Stromal cell of bone marrow (primary cell): Measurements from ENCODE around the gene GCFC2.
"Not testable (repeated sequence)": the region's sequence is repeated elsewhere in the genome, so short reads cannot be mapped to it uniquely, and the experiment has no call there.

Experiments used
- DNase-seq: peaks from one replicate; pipeline ENCODE4 v3.0.0-alpha.2; 2012; ENCODE audit warnings: low read depth

GCFC2 gene

GRCh38 chr2:75710577-75711253 is at the start of gene GCFC2:
GCFC2 (minus strand) TSS chr2:75710915; CDS start chr2:75710855, 60 bp downstream.
- DNase-seq = peak; percentile 76

DNA sequence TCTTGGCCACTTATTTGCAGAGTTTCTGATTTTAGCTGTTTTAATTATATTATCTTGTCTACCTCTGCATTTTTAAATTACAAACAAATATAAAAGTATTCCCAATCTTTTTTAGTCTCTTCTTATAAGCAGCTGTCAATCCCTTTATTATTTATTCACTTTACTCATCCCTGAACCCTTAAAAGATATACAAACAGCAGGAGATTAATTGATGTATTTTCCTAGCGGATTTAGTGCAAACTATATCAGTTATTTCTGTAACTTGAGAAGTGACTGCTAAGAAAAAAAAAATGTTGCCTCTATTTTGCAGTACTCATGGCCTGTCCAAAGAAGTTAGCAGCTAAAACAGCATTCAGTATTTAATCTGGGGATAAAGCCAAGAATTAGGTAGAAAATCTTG is 42.1 kb upstream of the GCFC2 start:
- no peak for DNase-seq

DNA sequence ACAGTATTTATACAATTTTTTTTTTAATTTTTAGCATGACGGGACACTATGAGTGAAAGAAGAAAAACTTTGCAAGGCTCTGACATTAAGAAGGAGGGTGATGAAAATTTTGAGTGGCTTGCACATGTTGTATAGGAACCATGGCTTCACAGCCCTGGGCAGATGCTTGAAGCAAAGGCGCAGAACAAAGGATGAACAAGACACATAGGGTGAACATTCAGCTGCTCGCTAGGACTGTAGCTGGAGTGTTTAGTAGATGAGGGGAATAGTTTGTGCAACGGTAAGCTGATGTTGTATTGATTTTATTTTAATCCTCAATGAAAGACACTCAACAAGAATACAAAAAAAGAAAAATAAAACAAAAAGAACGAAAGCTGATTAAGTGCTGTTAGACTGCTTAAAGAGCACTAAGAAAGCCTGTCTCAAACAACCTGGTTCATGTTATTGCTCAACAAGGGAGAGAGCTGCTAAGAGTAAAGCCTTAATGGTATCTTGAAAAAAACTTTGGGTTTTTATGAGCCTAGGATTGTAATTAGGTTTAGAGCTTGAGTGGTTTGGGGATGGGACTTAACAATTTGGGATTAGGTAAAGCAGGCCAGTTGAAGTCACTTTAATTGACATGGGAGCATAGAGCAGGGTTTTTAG is 41.2 kb upstream of the GCFC2 start:
- DNase-seq = no peak

GRCh38 chr2:75751360-75751759 is 40.6 kb upstream of the GCFC2 start:
- DNase-seq = no peak

- no peak for DNase-seq
Measured at GRCh38 chr2:75737961-75738360, 27.2 kb upstream of the GCFC2 start.

GRCh38 chr2:75736276-75736675 is 25.6 kb upstream of the GCFC2 start:
- no peak for DNase-seq

- DNase-seq = no peak
Measured at GRCh38 chr2:75729861-75730260, 19.1 kb upstream of the GCFC2 start.

DNA sequence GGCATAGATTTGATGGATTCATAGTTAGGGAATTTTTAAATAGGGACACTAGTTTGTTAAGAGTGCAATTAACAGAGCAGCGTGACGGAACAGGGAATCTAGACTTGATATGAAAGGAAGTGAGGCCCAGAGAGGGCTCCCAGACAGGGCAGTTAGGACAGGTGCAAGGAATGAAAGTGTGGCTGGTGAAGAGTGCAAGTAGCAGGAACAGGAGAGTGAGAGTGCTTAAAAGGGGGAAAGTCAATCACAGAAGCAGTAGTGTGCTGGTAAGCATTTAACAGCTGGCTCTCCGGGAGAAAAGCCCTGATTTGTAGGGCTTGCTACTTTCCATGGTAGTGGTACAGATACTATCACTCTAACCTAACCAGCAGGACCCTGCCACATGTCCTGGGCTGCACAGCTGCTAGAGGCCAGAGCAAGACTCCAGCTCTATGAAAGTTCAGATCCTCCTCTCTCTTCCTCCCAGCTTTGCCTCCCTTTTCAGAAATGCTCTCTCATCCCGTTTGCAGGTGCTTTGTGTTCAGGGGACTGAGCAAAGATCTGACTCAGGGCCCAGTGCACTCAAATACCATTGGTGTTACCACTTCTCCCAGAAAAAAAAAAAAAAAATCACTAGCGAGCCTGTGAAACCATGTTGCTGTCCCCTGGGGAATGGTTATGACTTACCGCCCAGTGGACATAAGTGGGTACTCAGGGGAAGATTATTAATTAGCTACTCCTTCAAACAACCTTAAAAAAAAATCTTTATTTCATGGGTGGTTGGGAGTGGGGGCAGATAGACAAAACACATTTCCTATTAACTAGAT is 18.1 kb upstream of the GCFC2 start:
- DNase-seq = no peak

- DNase-seq = no peak
Measured at GRCh38 chr2:75722687-75723086, 12.0 kb upstream of the GCFC2 start.

- no peak for DNase-seq
Measured at GRCh38 chr2:75720525-75720924, 9.8 kb upstream of the GCFC2 start.

DNA sequence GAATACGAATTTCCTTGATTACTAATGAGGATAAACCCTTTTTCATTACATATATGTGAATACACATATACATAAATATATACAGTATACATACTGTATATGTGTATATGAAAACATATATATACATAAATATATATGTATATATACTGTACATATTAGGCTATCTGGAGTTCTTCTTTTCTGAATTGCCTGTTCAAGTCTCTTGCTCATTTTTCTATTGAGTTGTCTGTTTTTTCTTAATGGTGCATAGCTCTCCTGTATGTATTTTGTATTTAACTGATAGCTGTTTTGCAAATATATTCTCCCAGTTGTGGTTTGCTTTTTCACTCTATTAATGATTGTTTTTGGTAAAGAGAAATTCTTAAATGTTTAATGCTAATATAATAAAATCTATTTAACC is 8.9 kb upstream of the GCFC2 start:
- DNase-seq = no peak

DNA sequence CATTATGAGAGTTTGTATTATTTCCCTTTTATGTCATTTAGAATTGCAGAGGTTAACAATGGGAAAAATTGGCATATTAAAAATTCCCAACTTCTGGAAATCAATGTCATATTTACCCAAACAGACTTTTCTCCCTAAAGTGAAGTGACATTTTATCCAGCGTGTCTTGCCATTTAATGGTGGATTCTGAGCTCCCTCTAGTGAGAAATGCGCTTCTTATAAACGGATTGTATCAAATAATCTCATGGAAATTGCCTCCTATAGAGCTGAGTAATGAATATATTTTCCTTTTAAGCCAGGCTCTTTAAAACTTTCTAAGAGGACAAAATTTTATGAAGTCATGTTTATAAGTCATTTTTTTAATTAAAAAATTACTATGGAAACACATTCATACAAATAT is 5.7 kb upstream of the GCFC2 start:
- no peak for DNase-seq

DNA sequence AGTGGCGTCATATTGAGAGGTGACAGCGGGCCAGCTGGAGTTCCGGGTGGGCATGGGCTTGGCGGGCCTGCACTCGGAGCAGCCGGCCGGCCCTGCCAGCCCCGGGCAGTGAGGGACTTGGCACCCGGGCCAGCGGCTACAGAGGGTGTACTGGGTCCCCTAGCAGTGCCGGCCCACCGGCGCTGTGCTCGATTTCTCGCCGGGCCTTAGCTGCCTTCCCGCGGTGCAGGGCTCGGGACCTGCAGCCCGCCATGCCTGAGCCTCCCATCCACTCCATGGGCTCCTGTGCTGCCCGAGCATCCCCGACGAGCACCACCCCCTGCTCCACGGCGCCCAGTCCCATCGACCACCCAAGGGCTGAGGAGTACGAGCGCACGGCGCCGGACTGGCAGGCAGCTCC is 875 bp upstream of the GCFC2 start:
- not testable (repeated sequence) for DNase-seq

DNA sequence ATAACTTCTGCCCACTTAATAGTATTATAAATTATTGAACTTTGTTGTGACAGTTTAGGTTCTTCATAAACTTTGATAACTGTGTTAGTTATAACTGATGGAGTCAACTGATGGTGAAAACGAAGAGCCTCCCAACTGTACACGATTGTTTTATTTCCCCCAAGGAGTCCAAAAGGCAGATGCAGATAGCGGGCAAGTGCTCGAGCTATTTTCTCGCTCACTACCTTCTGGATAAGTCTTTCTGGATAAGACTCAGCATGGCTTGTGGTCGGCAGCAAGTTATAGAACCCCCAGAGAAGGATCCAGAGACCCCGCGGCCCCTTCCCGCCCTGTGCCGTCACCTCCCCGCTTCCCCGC is 517 bp downstream of the GCFC2 start:
- DNase-seq = no peak

DNA sequence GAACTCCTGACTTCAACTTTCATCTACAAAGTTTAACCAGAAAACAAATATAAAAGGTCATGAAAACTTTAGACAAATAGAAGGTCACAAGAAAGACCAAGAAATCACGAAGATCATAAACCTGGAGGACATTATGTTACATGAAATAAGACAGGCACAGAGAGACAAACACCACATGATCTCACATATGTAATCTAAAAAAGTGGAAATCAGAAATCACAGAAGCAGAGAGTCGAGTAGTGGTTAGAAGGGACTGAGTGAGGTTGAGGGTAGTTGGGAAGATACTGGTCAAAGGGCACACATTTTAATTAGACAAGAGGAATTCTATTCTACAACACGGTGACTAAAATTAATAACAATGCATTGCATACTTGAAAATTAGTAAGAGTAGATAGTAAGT is 1.4 kb downstream of the GCFC2 start:
- DNase-seq = no peak

- no peak for DNase-seq
Measured at GRCh38 chr2:75707901-75708300, 2.8 kb downstream of the GCFC2 start.

- no peak for DNase-seq
Measured at GRCh38 chr2:75705921-75706320, 4.8 kb downstream of the GCFC2 start.

DNA sequence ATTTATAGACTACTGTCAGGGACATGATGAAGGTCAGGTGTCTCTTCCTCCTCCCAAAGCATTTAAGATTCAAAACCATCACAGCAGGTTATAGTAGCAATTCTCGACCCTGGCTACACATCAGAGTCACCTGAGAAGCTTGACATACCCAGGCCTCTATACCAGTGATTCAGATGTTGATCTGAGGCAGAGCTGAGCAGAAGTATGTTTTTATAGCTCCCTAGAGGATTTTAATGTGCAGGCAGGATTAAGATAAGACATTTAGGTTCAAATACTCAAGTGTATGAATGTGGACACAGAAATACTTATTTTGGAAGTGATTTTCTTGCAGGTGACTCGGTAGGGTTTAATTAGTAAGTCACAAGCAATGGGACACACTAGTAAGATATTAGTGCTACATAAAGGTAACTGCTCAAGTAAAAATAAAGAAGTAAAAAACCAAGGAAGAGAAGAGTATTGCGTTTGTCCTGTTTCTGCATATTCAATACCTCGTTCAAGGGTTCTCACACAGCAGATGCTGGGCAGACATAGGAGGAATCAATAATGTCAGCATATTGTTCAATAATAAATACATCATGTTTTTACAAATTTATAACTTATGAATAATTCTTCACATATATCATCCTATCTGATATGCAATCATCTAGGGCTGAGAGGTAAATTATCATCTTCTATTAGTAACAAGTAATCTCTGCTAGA is 7.0 kb downstream of the GCFC2 start:
- DNase-seq = no peak

DNA sequence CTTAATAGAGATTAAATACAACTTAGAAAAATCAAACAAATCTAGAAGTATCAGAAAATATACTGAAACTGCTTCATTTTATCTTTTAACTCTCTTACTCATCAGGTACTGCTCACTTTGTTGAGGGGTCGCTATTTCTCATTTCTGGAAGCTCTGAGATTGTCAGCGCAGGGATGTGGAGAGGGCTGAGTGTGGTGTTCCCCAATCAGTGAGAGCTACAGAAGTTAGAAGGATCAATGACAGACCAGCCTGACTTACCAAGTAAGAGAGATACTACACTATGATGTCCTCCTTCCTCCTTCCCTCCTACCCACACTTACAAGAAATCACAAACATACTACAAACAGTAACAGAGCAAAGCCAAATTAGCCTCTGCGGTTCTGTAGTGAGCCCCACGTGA is 8.1 kb downstream of the GCFC2 start:
- no peak for DNase-seq

DNA sequence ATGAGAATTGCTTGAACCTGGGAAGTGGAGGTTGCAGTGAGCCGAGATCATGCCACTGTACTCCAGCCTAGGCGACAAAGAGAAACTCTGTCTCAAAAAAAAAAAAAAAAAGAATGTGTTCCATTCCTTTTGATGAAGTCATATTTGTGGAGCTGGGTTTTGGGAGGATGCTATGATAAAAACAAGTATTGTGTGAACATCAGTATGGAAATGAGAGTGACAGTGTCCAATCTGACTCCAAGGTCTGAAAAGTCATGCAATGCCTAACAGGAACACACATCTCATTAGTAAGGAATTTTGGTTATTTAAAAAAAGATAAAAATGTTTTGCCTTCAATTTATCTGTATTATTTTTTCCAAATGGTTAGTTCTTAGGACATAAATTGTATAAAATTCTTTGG is 11.8 kb downstream of the GCFC2 start:
- DNase-seq = no peak

- DNase-seq = no peak
Measured at GRCh38 chr2:75688196-75688595, 22.5 kb downstream of the GCFC2 start.

GRCh38 chr2:75683430-75683829 is 27.3 kb downstream of the GCFC2 start:
- not testable (repeated sequence) for DNase-seq

DNA sequence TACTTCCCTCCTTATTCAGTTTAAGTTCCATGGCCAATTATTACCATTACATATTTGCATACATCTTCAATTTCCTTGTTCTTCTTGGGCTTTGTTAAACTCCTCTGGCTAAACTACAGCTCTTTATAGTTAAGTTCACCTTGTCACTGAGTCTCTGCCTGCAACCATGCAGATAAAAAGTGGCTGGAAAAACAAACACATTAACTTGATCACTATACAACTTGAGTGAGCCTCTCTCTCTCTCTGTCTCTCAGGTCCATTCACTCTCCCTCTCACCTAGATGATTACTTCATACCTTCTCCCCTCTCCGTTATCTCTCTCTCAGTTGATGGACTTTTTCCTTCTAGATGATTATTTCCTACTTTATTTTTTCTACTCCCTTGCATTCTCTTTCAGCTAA is 30.3 kb downstream of the GCFC2 start:
- no peak for DNase-seq
